ENCODE measurements around the gene RNF128.

Gene RNF128

GRCh38 chrX:106702636-106703035 lies 23.9 kb upstream of the RNF128 start:
- DNase-seq (ENCODE audit: low spot score): no peak
- Histone ChIP-seq H3K27ac (no peak overlapping the region), H3K4me3 (no peak overlapping the region)
- TF ChIP-seq CTCF (IDR thresholded peaks at IDR 0.05): no peak

GRCh38 chrX:106706466-106706865 lies 20.0 kb upstream of the RNF128 start:
- no peak overlapping the region for H3K4me3 ChIP-seq
- no peak overlapping the region for H3K27ac ChIP-seq
- DNase-seq (ENCODE audit: low spot score): no peak
- no peak for TF ChIP-seq CTCF (IDR thresholded peaks at IDR 0.05)

GRCh38 chrX:106707771-106708454 lies 18.6 kb upstream of the RNF128 start:
- Histone ChIP-seq H3K4me3 (no peak overlapping the region), H3K27ac (no peak overlapping the region)
- no peak for TF ChIP-seq CTCF (IDR thresholded peaks at IDR 0.05)
- no peak for DNase-seq (ENCODE audit: low spot score)

GRCh38 chrX:106710771-106711170 lies 15.7 kb upstream of the RNF128 start:
- DNase-seq (ENCODE audit: low spot score): no peak
- Histone ChIP-seq H3K27ac (no peak overlapping the region), H3K4me3 (no peak overlapping the region)
- no peak for TF ChIP-seq CTCF (IDR thresholded peaks at IDR 0.05)

GRCh38 chrX:106711375-106711774 lies 15.1 kb upstream of the RNF128 start:
- H3K27ac ChIP-seq: no peak overlapping the region
- no peak for DNase-seq (ENCODE audit: low spot score)
- no peak for TF ChIP-seq CTCF (IDR thresholded peaks at IDR 0.05)
- no peak overlapping the region for H3K4me3 ChIP-seq

- no peak for TF ChIP-seq CTCF (IDR thresholded peaks at IDR 0.05)
Observed at GRCh38 chrX:106716004-106716403, 10.5 kb upstream of the RNF128 start.

GRCh38 chrX:106716463-106716862 lies 10.0 kb upstream of the RNF128 start:
- Histone ChIP-seq H3K4me3 (no peak overlapping the region), H3K27ac (no peak overlapping the region)
- DNase-seq (ENCODE audit: low spot score): no peak
- TF ChIP-seq CTCF (IDR thresholded peaks at IDR 0.05): no peak

More at GRCh38 chrX:106716004-106716403, 10.5 kb upstream of the RNF128 start:
- DNase-seq (ENCODE audit: low spot score): no peak
- Histone ChIP-seq H3K27ac (no peak overlapping the region), H3K4me3 (no peak overlapping the region)
